CD4-positive, alpha-beta T cell treated with Interleukin-12 subunit alpha and Interleukin-12 subunit beta, for 1 hour (primary cell): ENCODE measurements around the gene CD151.

Experiments used
- DNase-seq: peaks from one replicate; pipeline ENCODE4 v3.0.0-alpha.2; 2020

The CD151 gene

DNA sequence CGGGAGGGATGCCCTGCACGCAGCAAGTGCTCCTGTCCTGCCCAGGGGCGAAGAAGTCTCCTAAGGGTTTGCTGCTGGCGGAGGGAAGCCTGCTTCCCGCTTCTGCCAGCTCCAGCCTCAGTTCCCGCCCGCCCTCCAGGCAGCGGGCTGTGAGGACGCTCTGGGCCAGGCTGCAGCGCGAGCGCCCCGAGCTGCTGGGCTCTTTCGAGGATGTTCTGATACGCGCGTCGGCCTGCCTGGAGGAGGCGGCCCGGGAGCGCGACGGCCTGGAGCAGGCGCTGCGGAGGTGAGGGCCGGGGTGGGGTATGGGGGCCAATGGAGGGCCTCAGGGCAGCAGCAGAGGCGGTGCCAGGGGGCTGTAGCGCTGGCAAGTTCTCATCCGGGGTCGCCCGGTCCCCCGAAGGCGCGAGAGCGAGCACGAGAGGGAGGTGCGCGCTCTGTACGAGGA is 2.9 kb upstream of the CD151 start:
- no peak for DNase-seq

DNA sequence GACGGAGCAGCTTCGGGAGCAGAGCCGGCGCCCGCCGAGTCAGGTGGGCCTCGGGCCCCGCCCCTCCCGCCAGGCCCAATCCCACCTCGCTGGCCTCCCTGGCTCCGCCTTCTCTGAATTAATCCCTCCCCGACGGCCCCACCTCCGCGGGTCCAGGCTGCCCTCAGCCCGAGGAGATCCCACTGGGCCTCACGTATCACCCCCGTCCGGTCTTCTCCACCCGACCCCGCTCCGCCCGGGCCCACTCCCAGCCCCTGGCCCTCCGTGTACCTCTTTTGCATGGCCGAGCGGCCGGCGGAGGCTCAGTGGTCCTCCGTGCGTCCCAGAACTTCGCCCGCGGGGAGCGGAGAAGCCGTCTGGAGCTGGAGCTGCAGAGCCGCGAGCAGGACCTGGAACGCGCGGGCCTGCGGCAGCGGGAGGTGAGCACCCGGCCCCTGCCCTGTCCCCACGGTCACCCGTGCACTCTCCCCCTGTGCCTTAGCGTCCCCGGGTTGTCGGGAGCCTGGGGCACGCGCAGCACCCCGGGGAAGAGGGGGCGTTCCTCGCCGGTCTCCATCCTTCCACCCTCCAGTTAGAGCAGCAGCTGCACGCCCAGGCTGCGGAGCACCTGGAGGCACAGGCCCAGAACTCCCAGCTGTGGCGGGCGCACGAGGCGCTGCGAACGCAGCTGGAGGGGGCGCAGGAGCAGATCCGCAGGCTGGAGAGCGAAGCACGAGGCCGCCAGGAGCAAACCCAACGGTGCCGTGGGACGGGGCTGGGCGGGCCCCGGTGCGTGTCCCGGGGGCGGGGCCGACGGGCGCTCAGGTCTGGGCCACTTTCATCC is 2.2 kb upstream of the CD151 start:
- DNase-seq, result peak; percentile 71

DNA sequence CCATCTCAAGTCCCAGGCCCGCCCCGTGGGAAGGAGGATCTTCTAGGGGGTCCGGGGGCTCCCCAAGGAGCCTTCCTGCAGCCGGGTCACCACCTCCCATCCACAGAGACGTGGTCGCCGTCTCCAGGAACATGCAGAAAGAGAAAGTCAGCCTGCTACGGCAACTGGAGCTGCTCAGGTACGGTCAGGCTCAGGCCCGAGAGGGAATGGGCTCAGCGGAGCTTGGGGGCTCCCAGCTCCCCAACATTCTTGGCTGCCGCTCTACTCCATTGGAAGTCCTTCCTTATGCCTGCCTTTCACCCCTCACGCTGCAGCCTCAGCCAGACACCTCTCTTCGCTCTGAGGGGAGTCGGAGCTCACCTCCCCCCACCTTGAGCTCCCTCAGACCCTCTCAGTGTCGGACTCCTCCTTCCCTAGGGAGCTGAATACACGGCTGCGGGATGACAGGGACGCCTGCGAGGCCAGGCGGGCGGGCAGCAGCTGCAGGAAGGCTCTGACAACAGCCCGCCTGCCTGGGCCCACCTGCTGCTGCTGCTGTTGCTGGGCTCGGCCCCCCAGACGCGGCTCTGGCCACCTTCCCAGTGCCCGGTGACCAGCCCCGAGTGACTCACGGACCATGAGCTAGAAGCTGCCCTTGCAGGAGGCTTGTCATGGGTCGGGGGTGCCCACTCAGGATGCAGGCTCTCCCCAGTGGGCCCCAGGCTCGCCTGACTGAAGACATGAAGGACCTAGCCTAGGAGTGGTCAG is 1.5 kb upstream of the CD151 start:
- no peak for DNase-seq

DNA sequence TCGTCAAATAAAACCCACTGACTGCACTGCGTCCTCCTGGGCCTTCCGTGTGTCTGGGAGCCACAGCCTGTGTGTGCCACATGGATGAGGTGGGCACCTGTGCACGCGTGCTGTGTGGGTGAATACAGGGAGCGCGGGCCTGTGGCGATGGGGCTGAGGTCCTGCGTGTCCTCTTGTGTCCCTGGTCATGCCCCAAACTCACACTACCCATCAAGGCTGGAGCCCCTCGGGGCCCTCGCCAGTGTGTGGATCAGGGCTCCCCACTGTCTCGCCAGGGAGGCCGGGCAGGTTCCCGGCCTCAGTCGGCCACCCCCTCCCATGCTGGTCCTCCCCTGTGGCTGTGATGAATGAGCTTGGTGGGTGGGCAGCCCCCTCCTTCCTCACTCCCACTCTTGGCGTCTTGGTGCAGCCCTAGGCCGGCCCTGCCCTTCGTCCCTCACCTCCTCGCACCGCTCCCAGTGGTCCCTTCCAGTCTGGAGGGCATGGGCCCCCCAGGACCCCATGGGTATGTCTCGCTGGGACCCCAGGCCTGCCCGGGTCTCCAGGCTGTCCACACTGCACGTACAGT is 707 bp upstream of the CD151 start:
- no peak for DNase-seq

DNA sequence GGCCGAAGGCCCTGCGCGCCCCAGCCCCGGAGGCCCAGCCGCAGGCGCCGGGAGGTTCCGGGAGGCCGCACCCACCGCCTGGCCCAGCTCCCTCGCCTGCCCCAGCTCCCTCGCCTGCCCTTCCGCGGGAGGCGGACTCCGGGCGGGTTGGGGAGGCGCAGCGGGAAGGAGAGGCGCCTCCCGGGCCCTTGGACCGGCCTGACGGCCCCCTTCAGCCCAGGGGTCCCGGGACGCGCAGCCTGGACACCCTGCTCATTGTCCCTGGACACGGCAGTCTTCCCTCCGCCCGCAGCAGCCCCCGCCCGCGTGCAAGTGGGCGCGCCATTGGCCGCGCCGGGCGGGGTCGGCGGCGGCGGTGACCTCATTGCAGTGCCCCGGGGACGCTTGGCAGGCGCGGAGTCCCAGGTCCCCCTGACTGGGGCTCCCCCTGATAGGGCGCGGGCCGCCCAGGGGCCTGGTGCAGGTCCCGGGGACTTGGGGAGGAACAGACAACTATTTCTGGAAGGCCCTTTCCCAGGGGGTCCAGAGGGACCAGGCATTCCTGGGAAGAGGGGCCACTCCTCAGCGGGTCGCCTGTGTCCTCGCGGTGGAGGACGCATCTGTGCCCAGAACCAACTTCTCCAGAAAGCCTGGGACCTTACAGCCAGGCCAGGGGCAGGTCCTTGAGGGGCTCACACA is 501 bp downstream of the CD151 start:
- peak; percentile 44 for DNase-seq

DNA sequence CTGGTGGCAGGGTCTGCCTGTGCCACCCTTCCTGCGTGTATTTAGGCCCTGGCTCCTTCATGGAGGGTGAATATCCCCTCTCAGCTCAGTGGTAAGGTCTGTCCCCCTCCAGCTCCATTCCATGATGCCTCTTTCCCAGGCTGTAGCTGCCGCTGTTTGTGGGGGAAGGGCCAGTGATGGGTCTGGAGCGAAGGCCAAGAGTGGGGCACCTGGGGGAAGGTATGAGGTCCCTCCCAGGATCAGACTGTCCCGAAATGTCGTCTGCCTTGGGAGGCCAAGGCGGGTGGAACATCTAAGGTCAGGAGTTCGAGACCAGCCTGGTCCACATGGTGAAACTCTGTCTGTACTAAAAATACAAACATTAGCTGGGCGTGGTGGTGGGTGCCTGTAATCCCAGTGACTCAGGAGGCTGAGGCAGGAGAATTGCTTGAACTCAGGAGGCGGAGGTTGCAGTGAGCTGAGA is 1.1 kb downstream of the CD151 start:
- no peak for DNase-seq

DNA sequence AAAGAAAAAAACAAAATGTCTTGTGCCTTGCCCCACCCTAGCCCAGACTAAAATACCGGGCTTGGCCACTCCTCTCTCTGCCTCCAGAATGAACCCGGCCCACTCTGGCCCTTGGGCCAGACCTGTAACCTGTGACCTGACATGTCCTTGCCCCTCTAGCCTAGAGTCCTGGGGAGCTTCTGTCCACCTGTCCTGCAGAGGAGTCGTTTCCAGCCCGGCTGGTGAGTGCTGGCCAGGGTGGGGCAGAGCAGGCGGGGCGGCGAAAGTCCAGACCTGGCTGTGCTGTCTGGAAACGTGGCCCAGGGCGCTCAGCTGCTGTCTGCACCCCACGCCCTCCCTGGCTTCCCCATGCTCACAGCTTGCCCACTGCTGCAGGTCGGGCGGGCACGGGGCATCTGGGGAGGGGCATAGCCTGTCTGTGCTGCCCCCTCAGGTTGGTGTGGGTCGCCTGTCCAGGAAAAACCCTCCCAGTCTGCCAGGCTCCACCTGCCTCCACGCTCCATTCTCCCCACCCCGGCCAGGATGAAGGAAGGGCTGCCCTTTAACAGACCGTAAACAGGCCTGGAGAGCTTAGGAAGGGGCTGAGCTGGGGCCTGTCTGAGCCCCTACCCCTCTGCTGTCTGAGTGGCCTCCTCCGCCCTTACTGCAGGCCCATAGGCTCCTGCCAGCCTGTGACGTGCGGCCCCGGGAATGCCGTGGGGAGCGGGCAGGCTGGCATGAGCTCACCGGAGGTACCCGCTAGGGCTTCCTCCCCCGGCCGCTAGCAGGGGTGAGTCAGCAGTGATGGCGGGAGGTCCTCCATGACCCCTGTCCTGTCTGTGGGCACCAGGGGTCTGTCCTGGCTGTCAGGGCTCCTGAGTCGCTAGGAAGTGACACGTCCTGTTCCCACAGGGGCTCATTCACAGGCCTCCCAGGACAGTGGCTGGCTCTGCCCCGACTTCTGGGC is 1.9 kb downstream of the CD151 start:
- no peak for DNase-seq

DNA sequence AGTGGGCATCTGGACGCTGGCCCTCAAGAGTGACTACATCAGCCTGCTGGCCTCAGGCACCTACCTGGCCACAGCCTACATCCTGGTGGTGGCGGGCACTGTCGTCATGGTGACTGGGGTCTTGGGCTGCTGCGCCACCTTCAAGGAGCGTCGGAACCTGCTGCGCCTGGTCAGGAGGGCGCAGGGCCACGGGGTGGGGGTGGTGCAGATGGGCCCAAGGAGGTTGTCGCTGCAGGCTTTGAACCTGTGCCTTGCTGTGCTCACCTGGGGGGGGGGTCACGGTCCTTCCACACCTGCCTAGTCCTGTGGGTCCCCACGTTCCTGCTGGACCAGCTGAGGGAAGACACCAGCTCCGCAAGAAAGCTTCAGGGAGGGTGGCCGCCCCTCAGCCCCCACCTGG is 3.5 kb downstream of the CD151 start:
- no peak for DNase-seq

DNA sequence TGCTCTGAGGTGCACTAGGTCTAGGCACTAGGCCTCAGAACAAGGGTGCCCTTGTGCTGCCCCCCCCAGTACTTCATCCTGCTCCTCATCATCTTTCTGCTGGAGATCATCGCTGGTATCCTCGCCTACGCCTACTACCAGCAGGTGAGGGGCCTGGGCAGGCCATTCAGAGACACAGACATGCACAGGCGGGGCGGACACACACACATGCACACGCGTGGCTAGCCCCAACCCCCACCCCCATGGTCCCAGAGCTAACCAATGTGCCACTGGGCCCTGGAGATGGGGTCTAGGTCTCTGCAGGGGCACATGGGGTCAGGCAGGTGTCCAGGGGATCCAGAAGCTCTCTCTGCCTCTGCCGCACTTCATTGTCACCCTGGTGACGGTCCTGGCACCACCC is 3.9 kb downstream of the CD151 start:
- no peak for DNase-seq

DNA sequence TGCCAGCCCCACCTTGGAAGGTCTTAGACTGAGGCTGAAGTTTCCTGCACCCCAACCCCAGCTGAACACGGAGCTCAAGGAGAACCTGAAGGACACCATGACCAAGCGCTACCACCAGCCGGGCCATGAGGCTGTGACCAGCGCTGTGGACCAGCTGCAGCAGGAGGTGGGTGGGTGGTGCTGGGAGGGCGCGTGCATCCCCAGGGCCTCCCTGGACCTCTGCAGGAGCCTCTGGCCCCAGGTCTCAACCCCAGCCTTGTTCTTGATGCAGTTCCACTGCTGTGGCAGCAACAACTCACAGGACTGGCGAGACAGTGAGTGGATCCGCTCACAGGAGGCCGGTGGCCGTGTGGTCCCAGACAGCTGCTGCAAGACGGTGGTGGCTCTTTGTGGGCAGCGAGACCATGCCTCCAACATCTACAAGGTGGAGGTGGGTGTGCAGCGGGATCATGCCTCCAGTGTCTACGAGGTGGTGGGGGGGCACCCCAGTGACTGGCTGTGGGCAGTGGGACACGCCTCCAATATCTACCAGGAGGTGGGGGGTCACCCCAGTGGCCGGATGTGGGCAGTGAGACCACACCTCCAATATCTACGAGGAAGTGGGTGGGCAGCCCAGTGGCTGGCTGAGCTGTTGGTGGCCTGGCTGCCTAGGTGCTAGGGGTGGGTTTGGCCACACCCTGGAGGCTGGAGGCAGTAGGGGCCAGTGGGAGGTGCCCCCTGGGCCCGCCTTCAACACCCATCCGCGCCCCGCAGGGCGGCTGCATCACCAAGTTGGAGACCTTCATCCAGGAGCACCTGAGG is 4.6 kb downstream of the CD151 start:
- no peak for DNase-seq

DNA sequence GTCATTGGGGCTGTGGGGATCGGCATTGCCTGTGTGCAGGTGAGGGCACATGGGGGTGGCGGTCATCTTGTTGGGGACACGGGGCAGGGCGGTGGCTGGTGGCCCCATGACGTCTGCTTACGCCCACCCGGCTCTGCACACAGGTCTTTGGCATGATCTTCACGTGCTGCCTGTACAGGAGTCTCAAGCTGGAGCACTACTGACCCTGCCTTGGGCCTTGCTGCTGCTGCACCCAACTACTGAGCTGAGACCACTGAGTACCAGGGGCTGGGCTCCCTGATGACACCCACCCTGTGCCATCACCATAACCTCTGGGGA is 5.2 kb downstream of the CD151 start:
- DNase-seq, result no peak

DNA sequence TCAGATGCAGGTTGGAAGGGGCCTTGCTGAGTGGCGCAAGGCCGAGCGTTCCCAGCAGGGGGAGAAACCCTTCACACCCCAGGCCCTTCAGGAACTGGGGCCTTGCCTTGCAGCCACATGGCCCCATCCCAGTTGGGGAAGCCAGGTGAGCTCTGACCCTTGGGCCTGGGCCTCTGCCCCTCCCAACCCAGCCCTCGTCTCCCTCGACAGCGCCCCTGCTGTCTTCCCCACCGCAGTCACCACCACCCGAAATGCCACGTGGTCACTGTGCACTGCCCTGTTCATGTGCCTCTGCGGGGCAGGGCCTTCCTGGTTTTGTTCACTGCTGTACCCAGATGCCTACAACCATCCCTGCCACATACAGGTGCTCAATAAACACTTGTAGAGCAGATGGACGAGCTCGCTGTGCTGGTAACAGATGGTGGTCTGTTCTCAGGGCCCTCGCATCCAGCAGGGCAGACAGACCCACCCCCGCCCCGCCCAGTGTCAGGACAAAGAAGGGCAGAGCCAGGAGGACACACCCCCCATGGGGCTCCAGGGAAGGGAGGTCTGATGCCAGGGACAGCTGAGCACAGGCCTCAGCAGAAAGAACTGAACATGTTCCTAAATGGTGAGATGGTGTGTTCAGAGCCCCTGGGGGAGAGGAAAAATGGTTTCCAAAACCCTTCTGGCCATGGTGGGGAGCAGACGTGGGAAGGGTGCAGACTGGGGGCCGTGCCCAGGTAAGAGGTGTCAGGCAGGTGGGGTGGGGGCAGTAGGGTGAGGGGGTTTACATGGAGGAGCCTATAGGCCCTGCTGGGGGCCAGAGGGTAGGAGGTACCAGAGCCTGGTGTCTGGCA is 5.9 kb downstream of the CD151 start:
- no peak for DNase-seq

DNA sequence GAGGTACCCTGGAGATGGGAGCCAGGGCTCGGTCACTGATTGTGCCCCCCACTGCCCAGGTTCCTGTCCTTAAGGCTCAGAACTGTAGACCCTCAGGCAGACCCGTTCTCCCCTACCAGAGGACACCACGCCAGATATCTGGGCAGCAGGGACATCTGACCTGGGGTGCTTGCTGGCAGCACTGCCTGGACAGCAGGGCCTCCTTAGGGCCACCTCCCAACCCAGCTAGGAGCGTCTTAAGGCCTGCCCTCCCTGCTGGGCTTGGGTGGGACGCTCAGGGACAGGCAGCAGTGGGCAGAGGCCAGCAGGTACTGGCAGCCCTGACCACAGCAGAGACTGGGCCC is 6.5 kb downstream of the CD151 start:
- no peak for DNase-seq

DNA sequence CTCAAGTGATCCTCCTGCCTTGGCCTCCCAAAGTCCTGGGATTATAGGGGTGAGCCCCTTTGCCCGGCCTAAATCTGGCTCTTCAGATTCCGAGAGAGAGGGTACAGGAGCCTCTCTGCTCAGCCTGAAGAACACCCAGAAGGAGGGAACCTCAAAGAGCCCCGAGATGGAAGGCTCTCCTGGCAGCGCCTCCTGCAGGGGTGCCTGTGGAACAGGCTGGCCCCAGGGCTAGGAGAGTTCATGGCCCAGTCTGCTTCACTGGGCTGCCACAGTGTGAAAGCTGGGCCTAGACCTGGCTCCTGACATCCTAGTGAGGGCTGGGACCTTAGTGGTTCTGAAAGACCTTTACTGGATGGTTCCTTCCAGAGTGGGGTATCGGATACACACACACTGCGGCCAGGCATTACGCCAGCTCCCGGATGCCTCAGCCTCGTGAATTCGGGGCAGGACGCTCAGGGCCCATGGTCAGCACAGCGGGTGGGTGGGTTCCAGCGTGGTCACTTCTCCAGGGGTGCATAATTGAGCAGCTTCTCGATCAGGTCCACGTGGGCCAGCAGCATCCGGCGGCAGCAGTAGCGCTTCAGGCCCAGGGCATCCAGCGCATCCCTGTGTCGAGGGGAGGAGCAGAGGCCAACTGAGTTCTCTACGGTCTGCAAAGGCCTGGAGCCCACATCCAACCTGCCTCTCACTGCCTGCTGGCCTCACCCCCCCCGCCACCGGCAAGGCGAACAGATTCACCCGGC is 7.3 kb downstream of the CD151 start:
- no peak for DNase-seq

DNA sequence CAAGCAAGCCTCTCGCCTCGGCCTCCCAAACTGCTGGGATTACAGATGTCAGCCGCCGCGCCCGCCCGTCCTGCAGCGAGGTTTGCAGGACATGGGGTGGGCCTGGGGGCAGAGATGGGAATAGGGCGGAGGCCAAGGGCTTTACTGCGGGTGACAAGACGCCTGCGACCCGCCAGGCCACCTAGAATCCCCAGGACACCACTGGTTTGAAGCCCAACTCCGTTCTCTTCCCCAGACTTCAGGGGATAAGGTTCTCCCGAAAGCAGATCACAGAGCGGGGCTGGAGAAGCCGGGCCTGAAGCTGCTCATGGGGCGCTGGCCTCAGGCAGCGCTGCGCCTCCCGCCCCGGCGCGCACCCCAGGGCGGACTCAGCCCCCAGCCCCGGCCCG is 9.2 kb downstream of the CD151 start:
- DNase-seq, result no peak

DNA sequence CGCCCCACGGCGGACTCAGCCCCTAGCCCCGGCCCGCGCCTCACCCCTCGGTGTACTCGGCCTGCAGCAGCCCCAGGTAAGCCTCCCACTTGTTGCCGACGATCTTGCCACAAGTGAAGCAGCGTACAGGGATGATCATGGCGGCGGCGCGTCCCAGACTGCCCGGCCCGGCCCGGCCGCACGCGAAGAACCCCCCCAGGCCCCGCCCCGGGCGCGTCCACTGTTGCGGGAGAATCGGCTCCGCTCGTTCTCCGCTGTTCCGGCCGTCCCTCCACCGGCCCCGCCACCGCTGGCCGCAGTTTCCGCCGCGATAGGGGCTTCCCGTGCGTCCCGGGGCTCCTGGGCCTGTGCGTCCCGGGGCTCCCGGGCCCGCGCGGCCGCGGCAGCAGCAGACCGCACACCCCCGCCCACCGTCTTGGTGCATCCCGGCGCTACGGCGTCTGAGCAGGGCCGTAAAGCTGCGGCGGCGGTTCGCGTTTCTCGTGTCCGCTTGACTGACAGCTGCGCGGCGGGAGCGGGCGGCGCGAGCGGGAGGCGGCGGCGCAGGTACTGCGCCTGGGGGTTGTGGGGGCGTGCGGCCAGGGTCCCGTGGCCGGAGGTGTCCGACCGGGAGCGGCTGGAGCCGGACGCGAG is 9.7 kb downstream of the CD151 start, which contains the start of the genes POLR2L and TSPAN4:
TSS of gene POLR2L (minus strand) at position 160 of the 633 bp plus-strand sequence. CDS start at position 139, 21 bp downstream.
TSS of gene TSPAN4 (plus strand) at position 483 of the 633 bp plus-strand sequence. CDS start 7,453 bp downstream, outside the sequence.
- peak; percentile 89 for DNase-seq

DNA sequence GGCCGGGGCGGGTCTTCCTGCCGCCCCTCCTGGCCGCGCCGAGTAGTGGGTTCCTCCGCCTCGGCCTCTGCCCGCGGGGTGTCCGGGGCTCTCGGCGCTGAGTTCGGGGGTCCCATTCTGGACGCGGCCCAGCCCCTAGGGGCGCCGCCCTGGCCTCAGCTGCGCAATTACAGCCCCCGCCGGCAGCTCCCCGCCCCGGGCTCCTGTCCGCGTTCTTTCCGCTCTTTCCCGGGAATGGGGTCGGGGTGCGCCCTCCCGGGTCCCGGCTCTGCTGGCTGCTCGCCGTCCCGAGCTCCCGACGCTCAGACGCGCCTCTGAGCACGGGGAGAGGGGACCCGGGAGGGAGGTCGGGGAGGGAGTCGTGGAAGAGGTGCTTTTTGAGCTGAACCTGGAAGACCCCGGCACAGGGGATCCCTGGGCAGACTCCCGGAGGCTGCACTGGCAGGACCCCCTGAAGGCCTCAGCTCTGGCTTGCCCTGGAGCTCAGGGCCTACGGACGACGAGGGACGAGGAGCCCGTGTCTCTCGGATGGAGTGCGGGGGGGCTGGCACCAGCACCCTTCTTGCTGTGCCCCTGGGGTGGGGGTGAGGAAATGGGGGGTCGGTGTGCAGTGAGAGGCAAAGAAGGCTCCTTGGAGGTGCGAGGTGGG is 10.5 kb downstream of the CD151 start:
- DNase-seq, result no peak
